A673 (cell line): ENCODE measurements around the gene CRB1. TPM values are rescaled to one million over a fixed set of nuclear protein-coding genes. Genes with fewer than 3 reads are reported as not detected.

Source experiments
- BruUV-seq: library from RNA; stranded (reverse); fragments of 400-500 nt; replicated peaks from 2 replicates; lab custom pipeline; 2021; lab: Mats Ljungman, UMichigan
- CTCF ChIA-PET: fragments of 300-600 bp; sonication (Branson Sonifier 250); formaldehyde crosslinking; loops from one replicate; lab custom pipeline; 2022; ENCODE audit warnings: antibody characterized with exemption; lab: Charles Lee
- POLR2A ChIA-PET: fragments of 300-600 bp; sonication (Branson Sonifier 250); formaldehyde crosslinking; loops from one replicate; lab custom pipeline; 2022; ENCODE audit warnings: antibody characterized with exemption; ENCODE audit not compliant: low non-redundant PET; lab: Charles Lee
- DNase-seq: peaks from one replicate; pipeline ENCODE4 v3.0.0-alpha.2; 2015; ENCODE audit warnings: low spot score
- H3K27ac ChIP-seq: fragments of 200-600 bp; sonication (generic); 2 replicates; pipeline ENCODE4 v1.5.1; 2016; ENCODE audit warnings: mixed run types, low read depth, mild to moderate bottlenecking, mixed read lengths, antibody characterized with exemption, low read length; ENCODE audit not compliant: poor library complexity, severe bottlenecking
- H3K27me3 ChIP-seq: fragments of 200-600 bp; sonication (generic); replicated peaks from 2 replicates; pipeline ENCODE4 v1.6.1; 2017; ENCODE audit warnings: mixed run types, low read depth, mild to moderate bottlenecking, mixed read lengths, antibody characterized with exemption, low read length; ENCODE audit not compliant: insufficient read depth, poor library complexity
- H3K36me3 ChIP-seq: fragments of 200-600 bp; sonication (generic); 2 replicates; pipeline ENCODE4 v1.6.1; 2016; ENCODE audit warnings: mixed run types, mild to moderate bottlenecking, mixed read lengths, antibody characterized with exemption, low read length; ENCODE audit not compliant: insufficient read depth, poor library complexity, severe bottlenecking
- H3K4me1 ChIP-seq: fragments of 200-600 bp; sonication (generic); 2 replicates; pipeline ENCODE4 v1.6.1; 2017; ENCODE audit warnings: mixed run types, mild to moderate bottlenecking, mixed read lengths, antibody characterized with exemption, low read length; ENCODE audit not compliant: insufficient read depth, poor library complexity, severe bottlenecking
- H3K4me3 ChIP-seq: fragments of 200-600 bp; sonication (generic); 2 replicates; pipeline ENCODE4 v1.5.1; 2016; ENCODE audit warnings: low read depth, mixed run types, mild to moderate bottlenecking, mixed read lengths, low read length; ENCODE audit not compliant: poor library complexity, severe bottlenecking
- H3K9me3 ChIP-seq: fragments of 200-600 bp; sonication (generic); 2 replicates; pipeline ENCODE4 v1.6.1; 2016; ENCODE audit warnings: mixed run types, low read depth, mild to moderate bottlenecking, mixed read lengths, antibody characterized with exemption, low read length; ENCODE audit not compliant: poor library complexity, severe bottlenecking
- EZH2 ChIP-seq: fragments of 200-600 bp; sonication (generic); IDR thresholded peaks from 2 replicates; pipeline ENCODE4 v1.6.1; 2017; ENCODE audit warnings: borderline replicate concordance, low read depth, mild to moderate bottlenecking, mixed read lengths, antibody characterized with exemption, low read length; ENCODE audit not compliant: poor library complexity, severe bottlenecking
- intact Hi-C: fragments of 100-400 bp; cut with micrococcal nuclease; formaldehyde crosslinking; loops from one replicate; pipeline ENCODE4 v1.10.0; 2022; ENCODE audit not compliant: unreplicated experiment
- total RNA-seq: library from RNA; stranded (reverse); gene quantifications from 2 replicates; pipeline ENCODE4 v1.2.3, GENCODE V29; 2021
- TF ChIP-seq, protein P1 (sequence below): fragments of 300-800, 200-600 bp; sonication (generic); conservative IDR thresholded peaks from 2 replicates; pipeline ENCODE4 v1.5.1; 2017; ENCODE audit warnings: low read depth, mild to moderate bottlenecking, antibody characterized with exemption, low read length, moderate library complexity, mixed read lengths

The CRB1 gene
- total RNA-seq, 1 experiment from 2014 or later, result not detected

GRCh38 chr1:197356723-197357533, 88.9 kb downstream of the CRB1 start:
- Histone ChIP-seq H3K27me3 (no peaks in the 10 kb centered on the region), H3K36me3 (no peaks in the 10 kb centered on the region), H3K4me1 (no peaks in the 10 kb centered on the region), H3K27ac (no peak overlapping the region), H3K4me3 (no peak overlapping the region), H3K9me3 (no peaks in the 10 kb centered on the region)
- no TSS peak for BruUV-seq
- ChIA-PET POLR2A (no interaction called here), CTCF (interaction anchor here (0.6 to 1.4 kb wide), 4 partner anchors 16 to 176 kb away, joined by 3 to 14 read pairs (median 5); no protein-coding TSS in a partner anchor)
- intact Hi-C loops, result loop anchor here (1.0 to 5.0 kb wide), 4 partner anchors 135 to 634 kb away; no protein-coding TSS in a partner anchor
- peak; percentile 73 for DNase-seq
- TF ChIP-seq, protein P1, sequence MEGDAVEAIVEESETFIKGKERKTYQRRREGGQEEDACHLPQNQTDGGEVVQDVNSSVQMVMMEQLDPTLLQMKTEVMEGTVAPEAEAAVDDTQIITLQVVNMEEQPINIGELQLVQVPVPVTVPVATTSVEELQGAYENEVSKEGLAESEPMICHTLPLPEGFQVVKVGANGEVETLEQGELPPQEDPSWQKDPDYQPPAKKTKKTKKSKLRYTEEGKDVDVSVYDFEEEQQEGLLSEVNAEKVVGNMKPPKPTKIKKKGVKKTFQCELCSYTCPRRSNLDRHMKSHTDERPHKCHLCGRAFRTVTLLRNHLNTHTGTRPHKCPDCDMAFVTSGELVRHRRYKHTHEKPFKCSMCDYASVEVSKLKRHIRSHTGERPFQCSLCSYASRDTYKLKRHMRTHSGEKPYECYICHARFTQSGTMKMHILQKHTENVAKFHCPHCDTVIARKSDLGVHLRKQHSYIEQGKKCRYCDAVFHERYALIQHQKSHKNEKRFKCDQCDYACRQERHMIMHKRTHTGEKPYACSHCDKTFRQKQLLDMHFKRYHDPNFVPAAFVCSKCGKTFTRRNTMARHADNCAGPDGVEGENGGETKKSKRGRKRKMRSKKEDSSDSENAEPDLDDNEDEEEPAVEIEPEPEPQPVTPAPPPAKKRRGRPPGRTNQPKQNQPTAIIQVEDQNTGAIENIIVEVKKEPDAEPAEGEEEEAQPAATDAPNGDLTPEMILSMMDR, result peak; percentile 80
- no peak for TF ChIP-seq EZH2

DNA sequence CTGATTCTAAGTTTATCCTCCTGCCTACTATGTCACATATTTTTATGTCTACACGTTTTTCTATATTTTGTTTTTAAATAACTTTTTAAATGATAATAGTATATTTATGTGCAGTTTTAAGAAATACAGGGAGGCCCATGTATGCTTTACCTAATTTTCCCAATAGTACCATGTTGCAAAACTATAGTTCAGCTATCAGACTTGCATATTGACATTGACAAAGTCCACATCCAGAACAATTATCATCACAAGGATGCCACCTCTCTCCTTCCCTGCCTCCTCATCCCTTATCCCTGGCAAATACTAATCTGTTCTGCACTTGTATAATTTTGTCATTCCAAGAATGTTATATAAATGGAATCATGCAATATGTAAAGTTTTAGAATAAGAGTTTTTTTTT, 90.9 kb downstream of the CRB1 start:
- CTCF ChIA-PET, result no interaction called here
- no TSS peak for BruUV-seq

GRCh38 chr1:197360068-197360467, 92.0 kb downstream of the CRB1 start:
- Histone ChIP-seq H3K27ac (no peak overlapping the region), H3K4me3 (no peak overlapping the region), H3K27me3 (no peaks in the 10 kb centered on the region), H3K9me3 (no peaks in the 10 kb centered on the region), H3K4me1 (no peaks in the 10 kb centered on the region), H3K36me3 (no peaks in the 10 kb centered on the region)
- ChIA-PET CTCF (no interaction called here), POLR2A (no interaction called here)
- no peak for DNase-seq
- intact Hi-C loops, result no loop called here
- no TSS peak for BruUV-seq
- TF ChIP-seq, protein P1, result no peak
- TF ChIP-seq EZH2, result no peak

More for the DNA sequence above, 90.9 kb downstream of the CRB1 start:
- Histone ChIP-seq H3K27me3 (no peaks in the 10 kb centered on the region), H3K4me1 (no peaks in the 10 kb centered on the region), H3K36me3 (no peaks in the 10 kb centered on the region), H3K27ac (no peak overlapping the region), H3K4me3 (no peak overlapping the region), H3K9me3 (no peaks in the 10 kb centered on the region)
- POLR2A ChIA-PET, result no interaction called here
- intact Hi-C loops, result loop anchor here (5.0 kb wide), 1 partner anchor 137 kb away; no protein-coding TSS in a partner anchor
- TF ChIP-seq, protein P1, result no peak
- TF ChIP-seq EZH2, result no peak
- no peak for DNase-seq
